GM11168 (cell line): Measurements from ENCODE around the gene PLCL2.

ENCODE experiments used
- in situ Hi-C: fragments of 300-500 bp; cut with MboI; formaldehyde crosslinking; loops from one replicate; pipeline ENCODE4 v1.12.0; 2022; ENCODE audit warnings: low sequenced_read_pairs; ENCODE audit not compliant: unreplicated experiment

Gene PLCL2

GRCh38 chr3:16884748-16885592 lies at the start of gene PLCL2:
PLCL2 (plus strand) TSS chr3:16884955; CDS start chr3:16885040, 85 bp downstream.
- in situ Hi-C loops = no loop called here

- in situ Hi-C loops = loop anchor here (5.0 to 25.0 kb wide), 2 partner anchors 61 to 401 kb away; no protein-coding TSS in a partner anchor
Observed at GRCh38 chr3:16836505-16837237, 48.1 kb upstream of the PLCL2 start.

DNA sequence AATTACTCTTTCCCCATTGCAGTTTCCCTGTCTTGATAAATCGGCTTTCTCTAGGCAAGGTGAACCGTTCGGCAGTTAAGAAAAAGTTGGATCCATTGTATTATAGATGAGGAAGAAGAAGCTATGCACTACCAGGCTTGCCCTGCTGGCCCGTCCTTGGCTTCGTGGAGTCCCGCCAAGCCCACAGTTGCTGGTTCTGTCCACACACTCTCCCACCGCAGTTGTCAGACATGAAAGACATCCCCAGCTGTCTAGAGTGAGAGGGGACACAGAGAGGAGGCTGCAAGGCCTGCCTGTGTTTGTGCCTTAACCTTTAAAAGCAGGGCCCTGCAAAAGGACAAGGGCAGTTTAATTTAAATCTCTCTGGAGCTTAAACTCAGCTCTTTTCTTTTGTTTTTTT lies 47.2 kb upstream of the PLCL2 start:
- in situ Hi-C loops = loop anchor here (5.0 to 25.0 kb wide), 2 partner anchors 60 to 400 kb away; no protein-coding TSS in a partner anchor

DNA sequence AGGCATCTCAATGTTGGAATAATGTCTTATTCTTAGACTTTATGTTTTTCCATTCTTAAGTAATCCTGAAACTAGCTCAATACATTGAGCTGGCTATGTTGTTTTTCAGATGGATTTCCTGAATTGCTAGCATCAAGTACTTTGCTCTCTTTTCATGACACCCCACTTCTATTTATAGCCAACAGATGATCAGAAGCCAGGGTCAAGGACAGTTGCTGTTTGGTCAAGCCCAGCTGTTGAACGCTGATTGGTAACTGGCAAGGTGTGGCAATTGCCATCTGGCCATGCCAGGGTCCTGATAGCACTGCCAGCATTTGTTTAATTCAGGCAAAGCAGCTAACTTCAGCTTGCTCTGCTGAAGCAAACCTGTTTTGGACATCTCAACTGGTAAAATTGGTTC lies 46.2 kb upstream of the PLCL2 start:
- in situ Hi-C loops = loop anchor here (5.0 to 25.0 kb wide), 2 partner anchors 59 to 399 kb away; no protein-coding TSS in a partner anchor

DNA sequence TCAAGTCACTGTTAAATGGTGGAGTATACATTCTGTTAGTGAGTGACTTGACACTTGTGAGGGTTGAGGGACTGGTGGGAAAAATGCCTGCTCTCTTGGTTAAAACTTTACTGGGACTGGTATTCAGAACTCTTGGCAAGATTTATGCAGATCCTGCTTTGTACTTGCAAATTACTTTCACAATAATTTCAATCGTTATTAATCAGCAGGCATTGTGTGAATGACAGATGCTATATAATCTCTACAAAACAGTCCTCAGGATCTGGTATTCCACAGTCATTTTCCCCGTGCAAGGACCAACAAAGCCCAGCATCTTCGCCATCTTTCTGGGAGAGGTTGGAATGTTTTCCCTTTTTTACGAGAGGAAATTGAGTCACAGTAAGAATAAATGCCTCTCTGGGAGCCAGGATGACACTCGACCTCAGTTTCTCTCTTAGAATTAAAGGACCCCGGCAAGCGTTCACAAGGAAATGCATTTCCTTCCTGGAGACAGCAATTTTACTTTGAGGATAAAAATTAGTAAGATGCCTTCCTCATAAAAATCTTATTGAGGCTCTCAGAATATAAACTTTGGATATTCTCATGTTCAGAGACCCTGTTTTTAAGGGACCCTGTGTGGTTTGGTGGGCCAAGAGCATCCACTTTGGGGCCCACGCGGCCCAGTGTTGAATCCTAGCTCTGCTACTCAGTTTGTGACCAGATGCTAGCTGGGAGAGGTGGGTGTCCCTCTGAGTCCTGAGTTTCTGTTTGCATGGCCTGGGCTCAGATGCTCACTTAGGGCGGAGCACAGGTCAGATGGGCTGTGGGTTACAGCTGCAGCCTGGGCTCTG lies 45.3 kb upstream of the PLCL2 start:
- in situ Hi-C loops = loop anchor here (5.0 to 25.0 kb wide), 2 partner anchors 58 to 398 kb away; no protein-coding TSS in a partner anchor

DNA sequence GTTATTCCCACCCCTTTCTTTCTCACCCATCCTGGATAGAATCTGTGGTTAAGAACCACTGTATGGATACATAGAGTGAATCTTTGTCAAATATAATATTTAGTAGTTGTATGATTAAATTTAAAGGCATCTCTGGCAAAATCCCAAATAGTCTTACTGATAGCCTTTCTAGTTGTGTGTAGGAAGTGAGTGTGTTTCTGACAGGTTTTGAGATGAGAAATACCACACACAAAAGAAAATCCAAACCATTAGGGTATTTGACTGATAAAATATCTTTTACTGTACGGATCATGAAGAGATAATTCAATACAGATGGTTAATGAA lies 44.7 kb upstream of the PLCL2 start:
- in situ Hi-C loops = loop anchor here (25.0 kb wide), 1 partner anchor 397 kb away; no protein-coding TSS in a partner anchor

DNA sequence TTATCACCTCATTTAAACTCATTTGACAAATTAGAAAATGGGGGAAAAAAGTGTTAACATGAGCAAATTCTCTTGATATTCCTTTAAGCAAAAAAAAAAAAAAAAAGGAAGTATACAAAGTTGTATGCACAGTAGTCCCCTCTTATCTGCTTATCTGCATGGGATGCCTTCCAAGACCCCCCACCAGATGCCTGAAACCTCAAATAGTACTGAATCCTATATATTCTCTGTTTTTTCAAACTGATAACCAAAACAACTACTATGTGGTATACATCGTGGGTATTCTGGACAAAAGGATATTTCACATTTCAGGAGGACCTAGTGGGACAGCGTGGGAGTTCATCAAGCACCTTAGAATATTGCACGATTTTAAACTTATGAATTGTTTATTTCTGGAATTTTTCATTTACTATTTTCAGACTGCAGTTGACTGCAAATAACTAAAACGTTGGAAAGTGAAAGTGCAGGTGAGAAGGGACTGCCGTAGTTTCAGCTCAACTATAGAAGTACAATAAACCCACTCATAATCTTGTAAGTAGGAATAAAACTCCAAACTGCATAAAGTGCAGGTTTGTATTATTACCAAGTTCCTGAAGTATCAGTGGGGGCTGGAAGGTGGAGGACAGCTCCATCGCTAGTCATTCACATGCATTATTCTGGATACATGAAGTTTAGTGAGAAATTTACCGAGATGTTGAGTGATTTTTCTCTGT lies 43.6 kb upstream of the PLCL2 start:
- in situ Hi-C loops = loop anchor here (25.0 kb wide), 1 partner anchor 396 kb away; no protein-coding TSS in a partner anchor

GRCh38 chr3:16841904-16842271 lies 42.9 kb upstream of the PLCL2 start:
- in situ Hi-C loops = loop anchor here (25.0 kb wide), 1 partner anchor 395 kb away; no protein-coding TSS in a partner anchor

DNA sequence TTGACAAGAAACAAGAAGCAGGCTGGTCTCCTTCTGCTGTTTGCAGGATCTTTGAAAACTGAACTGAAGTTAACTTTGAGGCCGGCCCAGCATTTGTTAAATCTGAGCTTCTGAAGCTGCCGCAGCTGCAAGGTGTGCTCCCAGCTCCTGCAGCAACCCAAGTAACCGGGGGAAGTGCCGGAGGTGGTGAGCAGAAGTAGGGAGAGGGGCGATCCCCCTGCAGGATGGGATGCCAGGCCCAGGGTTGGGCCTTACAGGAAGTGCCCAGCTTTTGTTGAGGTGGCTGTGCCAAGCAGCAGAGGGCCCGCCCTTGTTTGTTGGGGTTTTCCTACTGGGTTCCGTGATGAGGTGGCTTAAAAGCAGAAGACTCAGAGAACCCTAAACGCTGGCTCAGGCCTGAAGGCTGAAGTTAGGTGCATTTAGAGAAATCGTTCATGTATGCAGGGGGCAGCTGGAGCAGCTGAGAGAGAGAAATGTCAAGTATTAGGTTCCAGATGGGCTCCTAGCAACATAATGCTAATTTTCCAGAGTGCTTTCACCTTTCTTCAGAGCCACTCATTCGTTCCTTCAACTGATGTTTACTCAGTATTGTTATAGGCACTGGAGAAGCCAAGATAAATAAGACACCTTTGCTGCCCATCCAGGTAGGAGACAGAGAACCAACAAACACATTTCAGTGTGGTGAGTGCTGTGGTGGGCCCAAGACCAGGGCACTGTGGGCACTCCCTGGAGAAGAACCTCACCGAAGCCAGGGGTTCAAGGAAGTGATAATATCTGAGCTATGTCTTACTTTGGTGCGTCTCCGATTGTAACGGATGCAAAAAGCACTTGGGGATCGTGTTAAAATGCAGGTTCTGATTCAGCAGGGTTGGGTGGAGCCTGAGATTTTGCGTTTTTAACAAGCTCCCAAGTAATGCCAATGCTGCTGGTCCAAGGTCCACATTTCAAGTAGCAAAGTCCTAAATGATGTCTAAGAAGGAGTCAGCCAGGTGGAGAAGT lies 42.2 kb upstream of the PLCL2 start:
- in situ Hi-C loops = loop anchor here (25.0 kb wide), 1 partner anchor 395 kb away; no protein-coding TSS in a partner anchor

GRCh38 chr3:16844222-16844621 lies 40.5 kb upstream of the PLCL2 start:
- in situ Hi-C loops = loop anchor here (25.0 kb wide), 1 partner anchor 393 kb away; no protein-coding TSS in a partner anchor

- in situ Hi-C loops = loop anchor here (25.0 kb wide), 1 partner anchor 393 kb away; no protein-coding TSS in a partner anchor
Observed at GRCh38 chr3:16844791-16845190, 40.0 kb upstream of the PLCL2 start.

- in situ Hi-C loops = loop anchor here (25.0 kb wide), 1 partner anchor 391 kb away; no protein-coding TSS in a partner anchor
Observed at GRCh38 chr3:16846373-16847080, 38.2 kb upstream of the PLCL2 start.

GRCh38 chr3:16848007-16848406 lies 36.7 kb upstream of the PLCL2 start:
- in situ Hi-C loops = loop anchor here (25.0 kb wide), 1 partner anchor 389 kb away; no protein-coding TSS in a partner anchor

DNA sequence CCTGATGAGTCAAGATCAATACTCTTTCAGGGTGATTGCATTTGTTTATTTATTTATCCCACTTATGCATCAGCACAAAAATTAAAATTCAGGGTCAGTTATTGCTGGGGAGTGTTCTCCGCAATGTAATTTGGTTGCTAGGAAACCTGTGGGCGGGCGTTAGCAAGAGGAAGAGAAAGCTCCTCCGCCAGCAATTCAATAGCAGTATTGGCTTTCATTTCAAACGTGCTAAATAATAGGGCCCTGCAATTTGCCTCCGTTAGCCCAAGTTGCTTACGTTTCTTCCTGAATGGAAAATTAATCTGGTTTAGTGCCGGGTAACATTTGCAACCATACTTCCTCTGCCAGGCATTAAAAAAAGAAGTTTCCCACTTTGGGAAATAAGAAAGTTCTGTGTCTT lies 35.5 kb upstream of the PLCL2 start:
- in situ Hi-C loops = loop anchor here (25.0 kb wide), 1 partner anchor 388 kb away; no protein-coding TSS in a partner anchor

GRCh38 chr3:16849795-16850194 lies 35.0 kb upstream of the PLCL2 start:
- in situ Hi-C loops = loop anchor here (25.0 kb wide), 1 partner anchor 388 kb away; no protein-coding TSS in a partner anchor

DNA sequence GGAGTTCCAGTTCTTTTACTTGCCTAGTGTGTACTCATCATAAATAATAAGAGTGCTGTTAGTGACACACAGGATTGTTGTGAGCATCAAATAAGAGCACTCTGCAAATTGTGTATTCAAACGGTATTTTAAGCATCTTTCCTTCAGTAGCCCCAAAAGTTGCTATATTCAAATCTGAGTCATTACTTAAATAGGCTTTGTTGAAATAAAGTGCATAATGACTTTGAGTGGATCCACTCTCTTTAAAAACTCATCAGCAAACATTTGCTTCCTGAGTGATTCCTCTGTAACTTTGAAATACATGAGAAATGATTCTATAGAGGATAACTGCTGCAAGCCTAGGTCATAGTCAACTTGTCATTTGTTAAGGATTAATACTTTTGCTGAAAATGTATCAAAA lies 29.3 kb upstream of the PLCL2 start:
- in situ Hi-C loops = no loop called here

- in situ Hi-C loops = no loop called here
Observed at GRCh38 chr3:16860234-16860633, 24.5 kb upstream of the PLCL2 start.
